HG03097 (cell line): ENCODE measurements around the gene IL20.
"Not testable (repeated sequence)": the region's sequence is repeated elsewhere in the genome, so short reads cannot be mapped to it uniquely, and the experiment has no call there.

Experiments
- ATAC-seq: cut with Tn5 transposase; IDR thresholded peaks from one replicate; pipeline ENCODE4 v1.9.1; 2021; ENCODE audit not compliant: unreplicated experiment, low FRiP score

The IL20 gene

DNA sequence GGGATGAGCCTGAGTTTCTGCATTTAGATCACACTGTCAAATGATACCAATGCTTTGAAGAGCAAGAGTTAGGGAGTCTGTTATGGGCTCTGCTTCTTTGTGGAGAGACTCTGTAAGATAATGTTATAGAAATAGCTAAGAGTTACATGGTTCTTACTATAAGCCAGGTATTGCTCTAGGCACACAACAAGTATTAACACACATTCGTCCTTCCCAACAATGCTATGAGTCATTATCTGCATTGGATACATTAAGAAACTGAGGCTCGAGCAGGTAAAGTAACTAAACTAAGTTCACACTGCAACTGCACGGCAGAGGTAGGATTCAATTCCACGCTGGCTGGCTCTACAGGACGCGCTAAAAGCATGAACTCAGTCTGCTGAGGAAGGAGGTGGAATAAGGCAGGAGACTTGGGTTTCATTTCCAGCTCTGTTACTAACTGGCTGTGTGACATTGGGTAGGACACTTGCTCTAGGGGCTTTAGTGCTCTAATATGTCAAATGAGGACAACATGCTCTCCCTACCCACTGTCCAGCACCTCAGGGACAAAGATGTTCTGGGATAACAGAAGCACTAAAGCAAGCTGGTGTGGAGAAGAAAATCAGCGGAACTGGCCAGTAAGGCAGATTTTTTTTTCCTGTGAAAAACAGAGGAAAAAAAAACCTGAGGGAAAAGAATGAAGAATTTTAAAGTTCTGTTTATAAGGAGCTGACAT is 23.7 kb upstream of the IL20 start:
- ATAC-seq = no peak

DNA sequence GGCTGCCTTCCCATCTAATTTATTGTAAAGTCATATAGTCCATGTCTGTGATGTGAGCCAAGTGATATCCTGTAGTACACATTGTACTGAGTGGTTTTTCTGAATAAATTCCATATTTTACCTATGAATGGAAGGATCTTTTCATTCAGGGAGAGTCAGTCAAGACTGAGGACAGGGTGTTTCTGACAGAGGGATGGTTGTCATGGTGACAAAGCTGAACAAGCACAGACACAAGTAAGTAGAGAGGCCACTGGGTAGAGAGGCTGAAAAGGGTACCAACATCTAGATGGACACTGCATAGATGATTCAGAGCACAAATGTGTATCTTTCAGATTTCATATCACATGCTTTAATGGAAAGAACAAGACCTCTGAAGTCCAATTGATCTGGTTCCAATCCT is 22.6 kb upstream of the IL20 start:
- ATAC-seq = no peak

GRCh38 chr1:206843626-206844025 is 21.8 kb upstream of the IL20 start:
- no peak for ATAC-seq

DNA sequence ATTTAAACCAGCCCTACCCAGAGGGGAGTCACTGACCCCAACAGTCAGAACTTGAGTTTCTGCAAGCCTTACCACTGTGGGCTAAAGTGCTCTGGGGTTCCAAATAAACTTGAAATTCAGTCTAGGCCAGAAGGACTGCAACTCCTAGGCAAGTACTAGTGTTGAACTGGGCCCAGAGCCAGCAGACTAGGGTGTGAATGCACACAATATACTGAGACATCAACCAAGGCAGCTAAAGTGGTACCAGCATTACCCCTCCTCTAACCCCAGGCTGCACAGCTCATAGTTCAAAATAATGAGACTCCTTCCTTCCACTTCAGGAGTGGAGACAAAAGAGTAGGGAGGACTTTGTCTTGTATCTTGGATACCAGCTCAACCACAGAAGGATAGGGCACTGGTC is 18.9 kb upstream of the IL20 start:
- ATAC-seq = no peak

DNA sequence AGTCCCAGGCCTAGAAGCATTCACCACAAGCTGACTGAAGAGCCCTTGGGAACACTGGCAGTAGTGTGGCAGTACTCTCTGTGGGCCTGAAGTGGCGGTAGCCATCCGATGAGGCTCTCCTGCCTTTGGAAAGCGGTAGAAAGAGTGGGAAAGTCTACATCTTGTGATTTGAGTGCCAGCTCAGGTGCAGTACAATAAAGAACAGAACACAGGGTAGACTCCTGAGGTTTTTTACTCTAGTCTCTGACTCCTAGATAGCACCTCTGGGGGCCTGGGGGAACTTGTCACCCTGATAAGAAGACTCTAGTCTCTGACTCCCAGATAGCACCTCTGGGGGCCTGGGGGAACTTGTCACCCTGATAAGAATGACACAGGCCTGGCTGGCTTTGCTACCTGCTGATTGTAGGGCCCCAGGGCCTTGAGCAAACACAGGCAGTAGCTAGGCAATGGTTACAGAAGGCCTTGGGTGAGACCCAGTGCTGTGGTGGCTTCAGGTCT is 18.0 kb upstream of the IL20 start:
- no peak for ATAC-seq

- ATAC-seq = no peak
These were observed 17.5 kb upstream of the IL20 start for GRCh38 chr1:206847946-206848345.

- no peak for ATAC-seq
These were observed 15.0 kb upstream of the IL20 start for GRCh38 chr1:206850401-206850800.

DNA sequence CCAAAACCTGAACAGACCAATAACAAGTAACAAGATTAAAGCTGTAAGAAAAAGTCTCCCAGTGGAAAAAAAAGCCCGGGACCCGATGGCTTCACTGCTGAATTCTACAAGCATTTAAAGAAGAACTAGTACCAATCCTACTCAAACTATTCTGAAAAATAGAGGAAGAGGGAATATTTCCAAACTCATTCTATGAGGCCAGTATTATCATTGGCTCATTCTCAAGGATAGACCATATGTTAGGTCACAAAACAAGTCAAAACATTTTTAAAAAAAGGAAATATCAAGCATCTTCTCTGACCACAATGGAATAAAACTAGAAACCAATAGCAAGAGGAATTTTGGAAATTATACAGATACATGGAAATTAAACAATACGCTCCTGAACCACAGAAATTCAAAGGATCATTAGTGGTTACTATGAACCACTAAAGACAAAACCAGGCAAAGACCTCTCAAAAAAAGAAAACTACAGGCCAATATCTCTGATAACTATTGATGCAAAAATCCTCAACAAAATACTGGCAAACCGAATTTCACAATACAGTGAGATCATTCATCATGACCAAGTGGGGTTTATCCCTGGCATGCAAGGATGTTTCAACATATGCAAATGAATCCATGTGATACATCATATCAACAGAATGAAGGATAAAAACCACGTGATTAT is 13.9 kb upstream of the IL20 start:
- ATAC-seq = no peak

GRCh38 chr1:206852662-206853061 is 12.8 kb upstream of the IL20 start:
- not testable (repeated sequence) for ATAC-seq

GRCh38 chr1:206853696-206854095 is 11.7 kb upstream of the IL20 start:
- not testable (repeated sequence) for ATAC-seq

GRCh38 chr1:206854401-206855129 is 10.9 kb upstream of the IL20 start:
- ATAC-seq = no peak

- no peak for ATAC-seq
These were observed 9.6 kb upstream of the IL20 start for GRCh38 chr1:206855859-206856258.

- ATAC-seq = no peak
These were observed 8.6 kb upstream of the IL20 start for GRCh38 chr1:206856674-206857464.

- ATAC-seq = no peak
These were observed 6.3 kb upstream of the IL20 start for GRCh38 chr1:206859082-206859521.

GRCh38 chr1:206860165-206860564 is 5.3 kb upstream of the IL20 start:
- ATAC-seq = no peak

- ATAC-seq = no peak
These were observed 2.2 kb upstream of the IL20 start for GRCh38 chr1:206863266-206863665.

DNA sequence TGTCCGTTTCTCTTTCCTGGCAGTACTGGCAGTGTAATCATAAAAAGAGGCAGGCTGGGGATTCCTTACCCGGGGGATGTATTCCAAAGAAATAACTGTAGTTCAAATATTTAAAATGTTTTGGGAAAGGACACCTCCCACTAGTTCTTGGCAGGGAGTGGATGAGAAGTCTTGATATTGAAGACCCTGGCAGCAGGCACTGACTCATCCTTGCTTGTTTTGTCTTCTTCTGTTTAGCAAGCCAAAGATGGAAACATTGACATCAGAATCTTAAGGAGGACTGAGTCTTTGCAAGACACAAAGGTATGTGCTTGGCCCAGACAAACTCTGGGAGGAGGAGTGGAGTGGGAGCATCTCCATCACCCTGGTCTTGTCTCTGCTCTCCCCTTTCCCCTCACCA is 639 bp downstream of the IL20 start:
- no peak for ATAC-seq

- ATAC-seq = no peak
These were observed 1.8 kb downstream of the IL20 start for GRCh38 chr1:206867239-206867638.

- no peak for ATAC-seq
These were observed 2.3 kb downstream of the IL20 start for GRCh38 chr1:206867716-206868115.

- no peak for ATAC-seq
These were observed 2.8 kb downstream of the IL20 start for GRCh38 chr1:206868264-206868663.

DNA sequence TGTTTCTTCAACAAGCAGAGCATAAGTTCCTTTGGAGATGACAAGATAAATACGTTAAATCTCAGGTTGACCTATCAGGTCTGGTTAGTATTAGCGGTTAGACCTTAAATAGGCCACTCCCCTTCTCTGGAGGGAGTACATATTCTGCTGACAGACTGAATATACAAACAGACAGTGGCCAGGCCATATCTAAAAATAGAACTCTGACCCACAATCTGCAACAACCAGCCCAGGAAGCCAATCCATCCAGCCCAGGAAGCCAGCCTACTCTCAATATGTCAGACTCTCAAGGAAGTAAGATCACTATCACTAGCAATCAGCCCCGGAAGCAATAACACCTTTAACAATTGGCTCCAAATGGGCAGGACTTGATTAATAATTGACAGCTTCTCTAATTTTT is 6.7 kb downstream of the IL20 start:
- no peak for ATAC-seq
